GM10266 (cell line): ENCODE measurements around the gene ADGRF5.

Source experiments
- DNase-seq: peaks from one replicate; pipeline ENCODE4 v3.0.0; 2012; ENCODE audit errors: extremely low spot score
- CTCF ChIP-seq: IDR thresholded peaks from 2 replicates; pipeline ENCODE4 v1.5.1; 2012; ENCODE audit warnings: mild to moderate bottlenecking, low read depth; ENCODE audit not compliant: control insufficient read depth, insufficient read depth; ENCODE audit errors: missing control alignments

The ADGRF5 gene

GRCh38 chr6:46948699-46949098 is 27.0 kb upstream of the ADGRF5 start:
- DNase-seq, result no peak
- no peak for TF ChIP-seq CTCF

DNA sequence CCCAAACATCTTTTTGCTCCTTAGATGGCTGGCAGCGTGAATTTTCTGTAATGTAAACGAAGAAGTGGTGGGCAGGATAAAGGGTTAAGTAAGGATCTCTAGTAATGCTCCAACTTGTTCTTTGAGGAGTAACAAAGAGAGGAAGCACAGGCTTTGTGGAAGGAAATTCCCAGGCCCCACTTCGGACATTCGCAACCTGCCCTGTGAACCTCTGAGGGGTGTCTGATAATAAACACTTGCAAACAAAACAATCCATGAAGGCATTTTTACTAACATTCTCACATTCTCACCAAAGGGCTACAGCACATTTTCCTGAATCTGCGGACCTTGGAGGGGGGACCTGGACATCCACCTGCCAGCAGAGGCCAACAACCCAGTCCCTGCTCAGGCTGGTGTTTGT is 25.8 kb upstream of the ADGRF5 start:
- no peak for DNase-seq
- TF ChIP-seq CTCF, result no peak

- DNase-seq, result no peak
These were observed 18.9 kb upstream of the ADGRF5 start for GRCh38 chr6:46940433-46941226.

DNA sequence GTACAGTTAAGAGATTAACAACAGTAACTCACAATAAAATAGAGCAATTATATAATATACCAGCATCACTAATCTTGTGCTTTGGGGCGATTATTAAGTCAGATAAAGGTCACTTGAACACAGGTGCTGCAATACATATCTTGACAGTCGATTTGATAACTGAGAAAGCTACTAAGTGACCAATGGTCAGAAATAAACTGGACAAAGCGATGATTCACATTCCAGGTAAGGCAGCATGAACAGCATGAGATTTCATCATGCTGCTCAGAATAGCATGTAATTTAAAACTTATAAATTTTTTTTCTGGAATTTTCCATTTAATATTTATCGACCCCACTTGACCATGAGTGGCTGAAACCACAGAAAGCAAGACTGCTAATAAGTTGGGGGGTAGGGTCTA is 15.9 kb upstream of the ADGRF5 start:
- no peak for DNase-seq
- no peak for TF ChIP-seq CTCF

More at GRCh38 chr6:46940433-46941226, 18.9 kb upstream of the ADGRF5 start:
- TF ChIP-seq CTCF, result no peak

DNA sequence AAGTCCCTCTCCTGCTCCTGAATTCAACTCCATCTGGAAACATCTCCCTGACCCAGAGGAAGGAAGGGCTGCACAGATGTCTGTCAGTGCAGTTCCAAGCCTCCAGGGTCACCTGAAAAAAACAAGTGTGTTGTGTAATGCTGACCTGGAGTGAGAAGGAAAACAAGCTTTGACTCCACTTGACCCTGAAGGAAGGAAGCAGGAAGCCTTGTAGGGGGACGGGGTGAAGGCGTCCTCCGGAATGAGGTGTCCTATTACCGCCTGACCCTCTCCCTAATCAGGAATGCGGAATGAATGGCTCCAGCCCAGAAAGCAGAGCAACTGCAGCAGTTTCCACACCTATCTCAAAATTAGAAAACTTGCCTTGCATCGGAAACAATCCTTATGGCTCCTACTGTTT is 13.9 kb upstream of the ADGRF5 start:
- no peak for DNase-seq
- no peak for TF ChIP-seq CTCF

DNA sequence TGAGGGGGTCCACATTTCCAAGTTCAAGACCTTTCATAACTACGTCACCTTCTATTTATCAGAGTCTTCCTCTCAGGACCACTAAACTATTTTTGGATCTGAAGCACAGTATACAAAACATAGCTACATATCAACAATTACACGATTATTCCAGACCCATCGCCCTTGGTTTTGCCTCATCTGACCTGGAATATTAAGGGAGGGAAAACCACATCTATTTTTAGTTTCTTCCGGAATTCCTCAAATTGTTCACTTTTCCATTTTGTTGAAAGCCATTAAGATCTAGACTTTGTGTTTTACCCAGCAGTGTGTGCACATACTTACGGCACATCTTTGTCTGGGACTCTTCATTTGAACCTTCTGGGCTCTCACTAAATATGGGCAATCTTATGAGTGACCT is 12.0 kb upstream of the ADGRF5 start:
- no peak for TF ChIP-seq CTCF
- no peak for DNase-seq

- TF ChIP-seq CTCF, result no peak
- DNase-seq, result no peak
These were observed 11.0 kb upstream of the ADGRF5 start for GRCh38 chr6:46932526-46933319.
